Stimulated activated naive CD8-positive, alpha-beta T cell treated with anti-CD3 and anti-CD28 coated beads, Interleukin-15, amount 100 ng/mL, for 72 hours (primary cell): Measurements from ENCODE around the gene RAPGEF6.
"Not testable (repeated sequence)": the region's sequence is repeated elsewhere in the genome, so short reads cannot be mapped to it uniquely, and the experiment has no call there.

Experiments
- ATAC-seq: fragments of 150-1000 bp; cut with Tn5 transposase; 2 replicates; pipeline ENCODE4 v1.10.0; 2021; ENCODE audit warnings: mild to moderate bottlenecking, moderate library complexity
- DNase-seq, 2 donors: peaks; one replicate each; pipeline ENCODE4 v3.0.0; 2021 to 2022
- H3K27ac Mint-ChIP-seq, 2 donors: one replicate each; pipeline ENCODE4 v1.8.0; 2022; ENCODE audit warnings: mild to moderate bottlenecking in 2 of 2, mixed read lengths in 2 of 2, moderate library complexity in 2 of 2
- H3K27me3 Mint-ChIP-seq: one replicate; pipeline ENCODE4 v1.8.0; 2022; ENCODE audit warnings: mixed read lengths
- H3K4me1 Mint-ChIP-seq: one replicate; pipeline ENCODE4 v1.8.0; 2022; ENCODE audit warnings: mild to moderate bottlenecking, mixed read lengths
- H3K4me3 Mint-ChIP-seq, 2 donors: one replicate each; pipeline ENCODE4 v1.8.0; 2022; ENCODE audit warnings: mild to moderate bottlenecking in 2 of 2, mixed read lengths in 2 of 2, moderate library complexity in 1 of 2
- H3K9me3 Mint-ChIP-seq, 2 donors: one replicate each; pipeline ENCODE4 v1.8.0; 2022; ENCODE audit warnings: mixed read lengths in 2 of 2

The RAPGEF6 gene

DNA sequence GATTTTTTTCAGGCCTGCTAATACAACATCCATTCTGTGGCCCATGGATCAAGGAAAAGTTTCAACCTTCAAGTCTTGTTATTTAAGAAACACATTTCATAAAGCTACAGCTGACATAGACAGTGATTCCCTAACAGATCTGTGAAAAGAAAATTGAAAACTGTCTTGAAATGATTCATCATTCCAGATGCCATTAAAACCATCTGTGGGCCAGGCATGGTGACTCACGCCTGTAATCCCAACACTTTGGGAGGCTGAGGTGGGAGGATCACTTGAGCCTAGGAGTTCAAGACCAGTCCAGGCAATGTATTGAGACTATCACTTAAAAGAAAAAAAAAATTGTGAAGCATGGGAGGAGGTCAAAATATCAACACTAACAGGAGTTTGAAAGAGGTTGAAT, 6.0 kb downstream of the RAPGEF6 start:
- no peaks in the 10 kb centered on the region for H3K27me3 Mint-ChIP-seq
- peak overlapping the region; percentile 12 to 53 for H3K4me3 Mint-ChIP-seq
- no peak for DNase-seq
- H3K4me1 Mint-ChIP-seq, result peaks cover 44% of the 10 kb centered on the region
- no peaks in the 10 kb centered on the region for H3K9me3 Mint-ChIP-seq
- no peak for ATAC-seq
- H3K27ac Mint-ChIP-seq, result peak overlapping the region in 1 of 2 donors; percentile 7

DNA sequence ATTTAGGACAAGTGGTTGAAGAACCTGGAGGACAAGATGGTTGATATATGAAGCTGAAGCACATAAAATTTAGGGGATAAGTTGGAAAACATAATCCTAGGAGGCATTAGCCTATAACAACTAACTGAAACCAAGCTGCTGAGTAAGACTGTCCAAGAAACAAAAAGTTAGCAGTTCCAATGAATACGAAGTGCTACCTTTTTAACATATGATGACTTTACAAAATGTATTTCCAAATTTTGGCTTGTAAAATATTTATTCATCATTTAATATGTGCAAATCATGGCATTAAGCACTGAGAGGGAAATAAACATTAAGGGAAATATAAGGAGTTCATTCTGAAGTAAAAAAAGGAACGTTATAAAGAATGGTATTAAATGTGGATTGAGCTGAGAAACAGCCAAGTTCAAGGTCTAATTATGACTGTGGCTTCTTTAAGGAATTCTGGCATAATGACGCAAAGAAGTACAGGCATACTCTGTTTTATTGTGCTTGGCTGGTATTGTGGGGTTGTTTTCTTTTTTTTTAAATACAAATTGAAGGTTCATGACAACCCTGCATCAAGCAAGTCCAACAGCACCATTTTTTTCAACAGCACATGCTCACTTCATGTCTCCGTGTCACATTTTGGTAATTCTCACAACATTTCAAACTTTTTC, 7.7 kb downstream of the RAPGEF6 start:
- H3K9me3 Mint-ChIP-seq, result no peaks in the 10 kb centered on the region
- peaks cover 50% of the 10 kb centered on the region for H3K4me1 Mint-ChIP-seq
- DNase-seq (no peak), ATAC-seq (no peak)
- H3K27ac Mint-ChIP-seq, result no peak overlapping the region
- no peaks in the 10 kb centered on the region for H3K27me3 Mint-ChIP-seq
- no peak overlapping the region for H3K4me3 Mint-ChIP-seq

DNA sequence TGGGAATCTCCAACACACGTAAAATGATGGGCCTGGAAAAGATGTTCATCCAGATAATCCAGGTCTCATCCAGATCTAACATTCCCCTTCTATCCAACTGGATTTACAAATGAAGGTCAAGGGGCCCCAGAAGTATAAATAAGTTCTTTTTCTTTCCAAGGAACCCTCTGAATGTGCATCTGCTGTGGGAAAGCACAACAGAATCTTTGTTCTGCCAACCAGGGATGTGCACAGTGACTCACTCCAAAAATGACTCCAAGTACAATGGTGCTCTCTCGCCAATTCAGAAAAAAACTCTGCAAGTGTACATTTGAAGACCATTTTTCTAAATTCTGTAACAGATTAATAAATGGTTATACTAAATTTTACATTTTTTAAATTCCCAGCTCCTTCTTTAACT, 12.4 kb downstream of the RAPGEF6 start:
- Mint-ChIP-seq H3K27ac (no peak overlapping the region), H3K4me3 (no peak overlapping the region), H3K4me1 (peaks cover 74% of the 10 kb centered on the region), H3K9me3 (no peaks in the 10 kb centered on the region), H3K27me3 (no peaks in the 10 kb centered on the region)
- DNase-seq (no peak), ATAC-seq (no peak)

DNA sequence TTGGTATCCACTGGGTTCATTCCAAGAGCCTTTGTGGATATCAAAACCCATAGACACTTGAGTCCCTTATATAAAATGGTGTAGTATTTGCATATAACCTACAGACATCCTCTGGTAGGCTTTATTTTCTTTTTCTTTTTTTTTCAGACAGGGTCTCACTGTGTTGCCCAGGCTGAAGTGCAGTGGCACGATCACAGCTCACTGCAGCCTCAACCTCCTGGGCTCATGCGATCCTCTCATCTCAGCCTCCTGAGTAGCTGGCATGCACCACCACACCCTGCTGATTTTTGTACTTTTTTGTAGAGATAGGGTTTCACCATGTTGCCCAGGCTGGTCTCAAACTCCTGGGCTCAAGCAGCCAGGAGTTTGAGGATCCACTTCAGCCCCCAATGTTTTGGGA, 13.9 kb downstream of the RAPGEF6 start:
- not testable (repeated sequence) for H3K9me3 Mint-ChIP-seq, H3K27me3 Mint-ChIP-seq, H3K27ac Mint-ChIP-seq, H3K4me3 Mint-ChIP-seq, ATAC-seq, DNase-seq
- peaks cover 74% of the 10 kb centered on the region for H3K4me1 Mint-ChIP-seq

DNA sequence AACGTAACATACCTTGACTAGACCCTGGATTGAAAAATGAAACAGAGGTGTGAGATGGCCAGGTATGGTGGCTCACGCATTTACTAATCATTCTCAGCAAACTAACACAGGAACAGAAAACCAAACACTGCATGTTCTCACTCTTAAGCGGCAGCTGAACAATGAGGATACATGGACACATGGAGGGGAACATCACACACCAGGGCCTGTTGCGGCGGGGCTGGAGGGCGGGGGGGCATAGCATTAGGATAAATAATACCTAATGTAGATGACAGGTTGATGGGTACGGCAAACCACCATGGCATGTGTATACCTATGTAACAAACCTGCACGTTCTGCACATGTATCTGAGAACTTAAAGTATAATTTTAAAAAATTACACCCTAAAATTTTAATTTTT, 15.9 kb downstream of the RAPGEF6 start:
- ATAC-seq, result no peak
- peaks cover 62% of the 10 kb centered on the region for H3K4me1 Mint-ChIP-seq

DNA sequence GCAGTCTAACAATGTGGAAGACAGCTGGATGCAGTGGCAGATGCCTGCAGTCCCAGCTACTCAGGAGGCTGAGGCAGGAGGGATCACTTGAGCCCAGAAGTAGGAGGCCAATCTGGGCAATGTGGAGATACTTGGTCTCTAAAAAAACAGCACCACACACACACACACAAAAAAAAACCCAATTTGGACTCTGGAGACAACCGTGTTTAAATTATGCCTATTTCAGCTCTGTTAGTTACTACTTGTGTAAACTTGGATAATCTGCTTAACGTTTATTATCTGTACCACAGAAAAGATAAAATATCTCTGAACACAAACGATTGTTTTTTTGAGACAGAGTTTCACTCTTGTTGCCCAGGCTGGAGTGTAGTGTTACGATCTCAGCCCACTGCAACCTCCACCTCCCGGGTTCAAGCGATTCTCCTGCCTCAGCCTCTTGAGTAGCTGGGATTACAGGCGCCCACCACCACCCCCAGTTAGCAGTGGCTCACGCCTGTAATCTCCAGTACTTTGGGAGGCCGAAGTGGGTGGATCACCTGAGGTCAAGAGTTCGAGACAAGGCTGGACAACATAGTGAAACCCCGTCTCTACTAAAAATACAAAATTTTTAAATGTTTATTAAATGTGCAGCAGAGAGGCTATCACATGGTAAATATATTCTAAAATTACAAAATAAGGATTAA, 17.7 kb downstream of the RAPGEF6 start:
- no peaks in the 10 kb centered on the region for H3K27me3 Mint-ChIP-seq
- H3K27ac Mint-ChIP-seq, result no peak overlapping the region
- DNase-seq (no peak), ATAC-seq (no peak)
- H3K4me3 Mint-ChIP-seq, result no peak overlapping the region
- H3K9me3 Mint-ChIP-seq, result no peaks in the 10 kb centered on the region
- peaks cover 55% of the 10 kb centered on the region for H3K4me1 Mint-ChIP-seq

More for the DNA sequence above, 15.9 kb downstream of the RAPGEF6 start:
- DNase-seq, result no peak
- Mint-ChIP-seq H3K9me3 (no peaks in the 10 kb centered on the region), H3K27ac (no peak overlapping the region), H3K27me3 (no peaks in the 10 kb centered on the region), H3K4me3 (no peak overlapping the region)

DNA sequence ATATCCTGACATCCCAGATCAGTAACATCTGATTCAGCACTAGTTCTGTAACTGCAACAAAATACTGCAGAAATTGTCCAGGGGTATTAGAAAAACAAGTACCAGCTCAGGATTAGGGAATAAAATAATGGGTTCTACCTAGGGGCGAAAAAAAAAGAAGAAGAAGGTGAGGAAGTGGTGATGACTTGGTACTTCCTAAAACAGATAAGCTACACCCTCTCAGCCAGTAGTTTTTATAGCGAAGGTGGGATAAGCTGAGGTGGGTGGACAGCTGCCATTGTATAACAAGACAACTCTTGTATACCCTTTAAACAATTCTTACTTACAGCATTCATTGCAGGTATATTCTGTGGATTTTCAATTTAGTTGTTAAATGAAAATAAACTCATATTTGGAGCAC, 19.1 kb downstream of the RAPGEF6 start:
- Mint-ChIP-seq H3K27ac (no peak overlapping the region), H3K4me1 (peaks cover 46% of the 10 kb centered on the region), H3K9me3 (no peaks in the 10 kb centered on the region), H3K27me3 (no peaks in the 10 kb centered on the region), H3K4me3 (no peak overlapping the region)
- DNase-seq (no peak), ATAC-seq (no peak)

DNA sequence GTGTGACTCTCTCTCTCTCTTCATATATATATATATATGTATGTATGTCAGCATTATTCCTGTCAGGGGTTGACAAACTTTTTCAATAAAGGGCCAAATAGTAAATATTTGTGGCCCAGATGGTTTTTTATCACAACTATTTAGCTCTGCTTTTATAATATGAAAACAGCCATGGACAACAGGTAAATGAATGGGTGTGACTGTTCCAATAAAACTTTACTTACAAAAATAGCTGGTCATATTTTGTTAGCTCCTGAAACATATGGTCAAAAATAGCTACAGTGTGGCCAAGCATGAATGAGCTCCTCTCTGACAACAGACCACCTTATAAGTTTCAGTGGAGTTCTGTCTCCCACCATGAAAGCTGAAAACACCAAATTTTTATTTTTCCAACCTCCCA, 21.6 kb downstream of the RAPGEF6 start:
- no peaks in the 10 kb centered on the region for H3K9me3 Mint-ChIP-seq
- DNase-seq, result no peak
- peaks cover 47% of the 10 kb centered on the region for H3K4me1 Mint-ChIP-seq
- H3K27me3 Mint-ChIP-seq, result no peaks in the 10 kb centered on the region
- no peak for ATAC-seq
- no peak overlapping the region for H3K4me3 Mint-ChIP-seq
- no peak overlapping the region for H3K27ac Mint-ChIP-seq

DNA sequence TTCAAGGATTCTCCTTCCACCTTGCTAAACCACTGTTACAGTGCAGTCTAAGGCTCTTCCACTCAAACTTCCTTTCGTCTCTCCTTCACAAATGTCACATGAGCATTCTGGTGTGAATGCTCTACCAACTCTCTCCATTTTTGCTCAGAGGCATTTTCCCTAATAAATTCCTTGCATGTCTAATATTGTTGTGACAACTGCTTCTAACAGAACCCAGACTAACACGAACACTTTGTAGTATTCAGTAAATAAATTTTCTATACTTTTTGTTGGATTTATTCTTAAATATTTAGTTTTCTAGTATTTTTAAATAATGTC, 24.0 kb downstream of the RAPGEF6 start:
- Mint-ChIP-seq H3K4me1 (peaks cover 43% of the 10 kb centered on the region), H3K9me3 (no peaks in the 10 kb centered on the region), H3K27ac (no peak overlapping the region), H3K27me3 (no peaks in the 10 kb centered on the region), H3K4me3 (no peak overlapping the region)
- ATAC-seq, result no peak
- DNase-seq, result no peak

DNA sequence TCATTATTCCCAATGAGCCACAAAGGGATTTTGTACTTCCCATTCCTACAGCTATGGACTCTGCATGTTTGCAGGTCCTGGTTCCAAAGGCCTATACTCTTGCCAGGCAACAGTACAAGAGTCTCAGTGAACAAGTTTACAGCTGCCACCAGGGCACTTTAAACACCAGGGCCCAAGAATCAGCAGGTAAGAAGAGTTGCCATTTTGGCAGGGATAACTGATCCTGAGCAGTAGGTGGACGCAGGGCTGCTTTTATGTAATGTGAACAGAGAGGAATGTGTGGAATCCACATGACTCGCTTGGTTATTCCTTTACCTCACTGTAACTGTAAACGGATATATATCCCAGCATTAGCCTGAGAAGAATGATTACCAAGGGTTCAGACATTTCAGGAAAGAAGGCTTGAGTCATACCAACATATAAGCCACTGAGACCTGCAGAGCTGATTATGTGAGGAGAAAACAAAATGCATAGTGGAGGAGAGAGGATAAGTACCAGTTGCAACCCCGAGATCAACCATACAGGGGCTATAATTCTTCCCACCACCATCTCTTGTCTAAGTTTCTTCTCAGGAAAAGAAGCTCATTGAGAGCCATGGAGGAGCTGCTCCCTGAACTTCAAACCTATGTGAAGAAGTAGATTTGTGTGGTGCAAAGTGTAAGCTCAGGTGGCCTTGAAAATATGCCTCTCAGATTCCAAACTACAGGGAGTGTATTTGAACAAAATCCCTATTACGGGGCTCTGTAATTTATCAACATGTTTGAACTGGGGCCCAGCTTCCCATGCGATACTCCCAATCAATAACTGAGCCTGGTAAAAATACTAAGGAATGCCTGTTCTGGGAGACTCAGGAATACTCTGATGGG, 24.6 kb downstream of the RAPGEF6 start:
- no peak for ATAC-seq
- Mint-ChIP-seq H3K4me1 (peaks cover 47% of the 10 kb centered on the region), H3K27ac (no peak overlapping the region)

DNA sequence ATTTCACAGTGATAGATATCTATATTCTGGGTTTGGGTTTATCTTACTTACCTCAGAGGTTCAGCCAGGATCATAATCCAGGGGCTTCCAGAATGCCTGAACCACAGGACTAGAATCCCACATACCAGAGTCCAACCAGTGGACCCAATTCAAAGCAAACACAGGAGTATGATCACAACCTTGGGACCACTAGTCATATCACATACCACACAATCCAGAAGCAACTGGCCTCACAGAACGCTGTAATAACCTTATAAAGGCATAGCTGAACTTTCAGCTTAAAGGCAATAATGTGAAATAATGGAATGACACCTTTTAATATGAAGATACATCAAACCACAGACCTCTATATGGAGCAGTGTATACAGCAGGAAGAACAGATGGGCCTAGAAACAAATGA, 25.3 kb downstream of the RAPGEF6 start:
- Mint-ChIP-seq H3K27ac (no peak overlapping the region), H3K4me3 (no peak overlapping the region), H3K9me3 (no peaks in the 10 kb centered on the region), H3K4me1 (peaks cover 53% of the 10 kb centered on the region), H3K27me3 (no peaks in the 10 kb centered on the region)
- no peak for DNase-seq
- peak; percentile 23 for ATAC-seq

More for the DNA sequence above, 24.6 kb downstream of the RAPGEF6 start:
- DNase-seq, result no peak
- H3K27me3 Mint-ChIP-seq, result no peaks in the 10 kb centered on the region
- H3K4me3 Mint-ChIP-seq, result no peak overlapping the region
- no peaks in the 10 kb centered on the region for H3K9me3 Mint-ChIP-seq

DNA sequence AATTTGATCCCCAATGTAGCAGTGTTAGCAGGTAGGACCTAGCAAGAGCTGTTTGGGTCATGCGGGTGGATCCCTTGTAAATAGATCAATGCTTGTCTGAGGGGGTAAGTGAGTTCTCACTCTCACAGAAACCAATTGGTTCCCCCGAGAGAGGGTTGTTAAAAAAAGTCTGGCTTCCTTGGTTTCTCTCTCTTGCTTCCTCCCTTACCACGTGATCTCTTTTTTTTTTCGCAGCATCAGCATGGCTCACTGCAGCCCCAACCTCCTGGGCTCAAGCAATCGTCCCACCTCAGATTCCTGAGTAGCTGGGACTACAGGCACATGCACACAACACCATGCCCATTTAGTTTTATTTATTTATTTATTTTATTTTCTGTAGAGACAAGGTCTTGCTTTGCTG, 26.4 kb downstream of the RAPGEF6 start:
- no peak overlapping the region for H3K4me3 Mint-ChIP-seq
- H3K27me3 Mint-ChIP-seq, result no peaks in the 10 kb centered on the region
- DNase-seq, result no peak
- no peak overlapping the region for H3K27ac Mint-ChIP-seq
- H3K9me3 Mint-ChIP-seq, result no peaks in the 10 kb centered on the region
- peaks cover 54% of the 10 kb centered on the region for H3K4me1 Mint-ChIP-seq
- peak; percentile 37 for ATAC-seq

DNA sequence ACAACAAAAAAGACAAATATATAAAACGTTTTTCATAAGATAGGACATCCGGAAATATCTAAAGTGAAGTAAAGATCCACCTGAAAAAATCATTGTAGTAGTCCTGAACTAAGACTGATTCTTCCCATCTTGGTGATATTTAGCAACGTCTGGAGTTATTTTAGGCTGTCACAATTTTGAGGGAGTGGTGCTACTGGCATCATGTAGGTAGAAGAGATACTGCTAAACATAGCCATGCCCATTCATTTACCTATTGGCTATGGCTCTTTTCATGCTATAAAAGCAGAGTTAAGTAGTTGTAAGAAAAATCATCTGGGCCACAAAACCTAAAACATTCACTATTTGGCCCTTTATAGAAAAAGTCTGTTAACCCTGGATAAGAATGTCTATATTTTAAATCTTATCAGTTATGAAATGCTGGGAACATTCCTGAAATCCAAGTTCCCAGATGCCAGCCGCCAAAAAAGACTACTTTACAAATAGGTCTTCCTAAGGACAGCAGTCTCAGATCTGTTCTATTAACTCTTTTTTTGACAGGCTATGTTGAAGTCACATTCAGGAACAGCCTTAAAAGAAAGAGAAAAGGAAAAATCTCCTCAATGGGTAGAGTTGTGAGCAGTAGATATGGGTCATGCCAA, 27.0 kb downstream of the RAPGEF6 start:
- Mint-ChIP-seq H3K9me3 (no peaks in the 10 kb centered on the region), H3K27ac (no peak overlapping the region), H3K4me3 (no peak overlapping the region), H3K4me1 (peaks cover 54% of the 10 kb centered on the region), H3K27me3 (no peaks in the 10 kb centered on the region)
- ATAC-seq (no peak), DNase-seq (no peak)

DNA sequence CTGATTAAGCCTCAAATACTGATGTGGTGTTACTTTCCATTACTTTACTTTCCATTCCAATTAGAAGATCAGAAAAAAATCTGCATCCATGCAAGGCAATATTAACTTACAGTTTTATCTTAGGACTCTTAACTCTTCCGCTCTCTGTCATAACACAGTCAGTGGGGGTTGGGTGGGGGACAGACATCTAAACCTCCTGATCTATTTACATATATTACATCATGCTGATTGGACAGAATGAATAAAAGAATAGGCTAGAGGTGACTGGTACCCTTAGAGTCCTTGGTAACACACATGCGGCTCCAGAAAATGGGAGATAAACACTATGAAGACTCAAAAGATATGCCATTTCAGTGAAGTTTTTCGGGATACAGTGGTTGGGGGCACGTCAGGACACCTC, 27.6 kb downstream of the RAPGEF6 start:
- ATAC-seq, result peak; percentile 48
- Mint-ChIP-seq H3K4me3 (no peak overlapping the region), H3K27me3 (no peaks in the 10 kb centered on the region), H3K27ac (no peak overlapping the region), H3K4me1 (peaks cover 54% of the 10 kb centered on the region), H3K9me3 (no peaks in the 10 kb centered on the region)
- no peak for DNase-seq

DNA sequence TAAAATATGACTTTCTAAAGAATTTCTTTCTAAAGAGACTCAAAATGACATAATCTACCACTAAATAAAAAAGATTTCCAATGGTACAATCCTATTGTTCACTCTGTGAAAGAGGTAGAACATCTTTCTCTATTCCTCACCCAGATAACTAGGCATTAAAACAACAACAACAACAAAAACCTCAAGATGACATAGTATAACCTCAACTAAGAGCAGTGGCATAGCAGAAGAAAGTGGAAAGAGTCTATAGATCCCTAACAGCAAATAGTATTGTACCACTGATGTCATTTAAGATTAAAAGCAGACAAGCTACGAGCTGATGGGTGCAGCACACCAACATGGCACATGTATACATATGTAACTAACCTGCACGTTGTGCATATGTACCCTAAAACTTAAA, 29.9 kb downstream of the RAPGEF6 start:
- DNase-seq (no peak), ATAC-seq (no peak)
- H3K27me3 Mint-ChIP-seq, result no peaks in the 10 kb centered on the region
- H3K9me3 Mint-ChIP-seq, result no peaks in the 10 kb centered on the region
- peaks cover 43% of the 10 kb centered on the region for H3K4me1 Mint-ChIP-seq
- no peak overlapping the region for H3K27ac Mint-ChIP-seq
- no peak overlapping the region for H3K4me3 Mint-ChIP-seq
